Measurements from ENCODE around the gene GNAO1. TPM values are rescaled to one million over a fixed set of nuclear protein-coding genes. Genes with fewer than 3 reads are reported as not detected.
A peak's percentile ranks its signal among the peaks of the same experiment; 100 is the strongest.

The GNAO1 gene
- polyA plus RNA-seq, 1 of the 3 experiments (the other 2 are of a cell fraction): 0.30 TPM

GRCh38 chr16:56265746-56266145, 74.5 kb downstream of the GNAO1 start:
- Histone ChIP-seq H3K4me3 (ENCODE audit: low read depth in 2 of 2, low read length in 1 of 2) (no peak overlapping the region), H3K9me2 (no peaks in the 10 kb centered on the region), H4K20me1 (ENCODE audit: insufficient read depth) (no peaks in the 10 kb centered on the region), H3K27me3 (ENCODE audit: insufficient read depth) (no peaks in the 10 kb centered on the region), H3K4me2 (no peak overlapping the region), H3K4me1 (ENCODE audit: control insufficient read depth in 1 of 2, insufficient read depth in 2 of 2, low read depth in 1 of 2, low read length in 1 of 2) (peaks cover 0 to 81% of the 10 kb centered on the region in 2 experiments; a peak in 2 of 4 replicates), H3K79me2 (ENCODE audit: insufficient read depth) (no peaks in the 10 kb centered on the region), H3K27ac (ENCODE audit: low read depth in 2 of 2, low read length in 1 of 2) (peak overlapping the region in 1 of 2 experiments; percentile 86; a peak in 1 of 4 replicates), H2AFZ (ENCODE audit: low read depth) (no peak overlapping the region), H3K9ac (no peak overlapping the region), H3K36me3 (replicated peaks in 1 of 2; ENCODE audit: control insufficient read depth in 1 of 2, insufficient read depth in 2 of 2, low read length in 1 of 2) (no peaks in the 10 kb centered on the region), H3F3A (replicated peaks; ENCODE audit: insufficient read depth) (no peaks in the 10 kb centered on the region), H3K9me3 (no peaks in the 10 kb centered on the region)
- ChIA-PET POLR2A (interaction anchor here (1.3 to 2.5 kb wide), 2 partner anchors 9 to 74 kb away, joined by 6 read pairs; partner anchors contain the start of gene GNAO1), CTCF (interaction anchor here (0.7 to 3.9 kb wide), 6 partner anchors 11 to 62 kb away, joined by 3 to 20 read pairs (median 10); no protein-coding TSS in a partner anchor)
- TF ChIP-seq REST (IDR thresholded peaks at IDR 0.05; ENCODE audit: low read depth, low read length): no peak
- no peak for TF ChIP-seq FOXJ3 (CRISPR knock-in tag; IDR thresholded peaks at IDR 0.05)
- no peak for TF ChIP-seq SMC3 (IDR thresholded peaks at IDR 0.05; ENCODE audit: low read depth, low read length)
- TF ChIP-seq YY1 (IDR thresholded peaks at IDR 0.05; ENCODE audit: low read depth): no peak
- no peak for TF ChIP-seq RCOR1 (IDR thresholded peaks at IDR 0.05; ENCODE audit: low read length)
- TF ChIP-seq TCF12 (IDR thresholded peaks at IDR 0.05): no peak
- TF ChIP-seq MAX (IDR thresholded peaks at IDR 0.05; ENCODE audit: low read depth): no peak
- TF ChIP-seq SIN3A (IDR thresholded peaks at IDR 0.05; ENCODE audit: borderline replicate concordance, low read depth, low read length): no peak
- no peak for TF ChIP-seq NRF1 (IDR thresholded peaks at IDR 0.05; ENCODE audit: low read depth, low read length)
- no peak for TF ChIP-seq USF2 (IDR thresholded peaks at IDR 0.05; ENCODE audit: borderline replicate concordance, low read depth, low read length)
- no peak for TF ChIP-seq ZBTB33 (IDR thresholded peaks at IDR 0.05; ENCODE audit: borderline replicate concordance, low read depth)
- TF ChIP-seq FOXM1 (IDR thresholded peaks at IDR 0.05; ENCODE audit: low read depth): no peak
- no peak for TF ChIP-seq MXI1 (IDR thresholded peaks at IDR 0.05; ENCODE audit: low read depth, low read length)
- no peak for TF ChIP-seq GABPA (IDR thresholded peaks at IDR 0.05; ENCODE audit: low read depth)
- no peak for TF ChIP-seq TAF1 (IDR thresholded peaks at IDR 0.05; ENCODE audit: borderline replicate concordance, low read depth, low read length)
- no peak for TF ChIP-seq FOSL2 (IDR thresholded peaks at IDR 0.05; ENCODE audit: borderline replicate concordance, low read depth)
- TF ChIP-seq RXRA (IDR thresholded peaks at IDR 0.05; ENCODE audit: borderline replicate concordance, low read depth): no peak
- 47% methylated on average over 3 of the region's 3 CpGs for WGBS (ENCODE audit: low lambda C conversion rate)
- no peak for DNase-seq
